ENCODE measurements around the gene GALNT2. TPM values are rescaled to one million over a fixed set of nuclear protein-coding genes. Genes with fewer than 3 reads are reported as not detected.

Gene GALNT2
- total and polyA plus RNA-seq, 2 of the 13 experiments (the other 11 are each of a cell fraction or from before 2014, with no cell fraction given) = 39.3 to 39.6 TPM

- TF ChIP-seq, protein P1, sequence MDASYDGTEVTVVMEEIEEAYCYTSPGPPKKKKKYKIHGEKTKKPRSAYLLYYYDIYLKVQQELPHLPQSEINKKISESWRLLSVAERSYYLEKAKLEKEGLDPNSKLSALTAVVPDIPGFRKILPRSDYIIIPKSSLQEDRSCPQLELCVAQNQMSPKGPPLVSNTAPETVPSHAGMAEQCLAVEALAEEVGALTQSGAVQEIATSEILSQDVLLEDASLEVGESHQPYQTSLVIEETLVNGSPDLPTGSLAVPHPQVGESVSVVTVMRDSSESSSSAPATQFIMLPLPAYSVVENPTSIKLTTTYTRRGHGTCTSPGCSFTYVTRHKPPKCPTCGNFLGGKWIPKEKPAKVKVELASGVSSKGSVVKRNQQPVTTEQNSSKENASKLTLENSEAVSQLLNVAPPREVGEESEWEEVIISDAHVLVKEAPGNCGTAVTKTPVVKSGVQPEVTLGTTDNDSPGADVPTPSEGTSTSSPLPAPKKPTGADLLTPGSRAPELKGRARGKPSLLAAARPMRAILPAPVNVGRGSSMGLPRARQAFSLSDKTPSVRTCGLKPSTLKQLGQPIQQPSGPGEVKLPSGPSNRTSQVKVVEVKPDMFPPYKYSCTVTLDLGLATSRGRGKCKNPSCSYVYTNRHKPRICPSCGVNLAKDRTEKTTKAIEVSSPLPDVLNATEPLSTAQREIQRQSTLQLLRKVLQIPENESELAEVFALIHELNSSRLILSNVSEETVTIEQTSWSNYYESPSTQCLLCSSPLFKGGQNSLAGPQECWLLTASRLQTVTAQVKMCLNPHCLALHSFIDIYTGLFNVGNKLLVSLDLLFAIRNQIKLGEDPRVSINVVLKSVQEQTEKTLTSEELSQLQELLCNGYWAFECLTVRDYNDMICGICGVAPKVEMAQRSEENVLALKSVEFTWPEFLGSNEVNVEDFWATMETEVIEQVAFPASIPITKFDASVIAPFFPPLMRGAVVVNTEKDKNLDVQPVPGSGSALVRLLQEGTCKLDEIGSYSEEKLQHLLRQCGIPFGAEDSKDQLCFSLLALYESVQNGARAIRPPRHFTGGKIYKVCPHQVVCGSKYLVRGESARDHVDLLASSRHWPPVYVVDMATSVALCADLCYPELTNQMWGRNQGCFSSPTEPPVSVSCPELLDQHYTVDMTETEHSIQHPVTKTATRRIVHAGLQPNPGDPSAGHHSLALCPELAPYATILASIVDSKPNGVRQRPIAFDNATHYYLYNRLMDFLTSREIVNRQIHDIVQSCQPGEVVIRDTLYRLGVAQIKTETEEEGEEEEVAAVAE (CRISPR knock-in tag; IDR thresholded peaks at IDR 0.05; ENCODE audit: borderline replicate concordance) = peak; percentile 57; the same call in 1 of the 2 replicates
- TF ChIP-seq, protein P2, sequence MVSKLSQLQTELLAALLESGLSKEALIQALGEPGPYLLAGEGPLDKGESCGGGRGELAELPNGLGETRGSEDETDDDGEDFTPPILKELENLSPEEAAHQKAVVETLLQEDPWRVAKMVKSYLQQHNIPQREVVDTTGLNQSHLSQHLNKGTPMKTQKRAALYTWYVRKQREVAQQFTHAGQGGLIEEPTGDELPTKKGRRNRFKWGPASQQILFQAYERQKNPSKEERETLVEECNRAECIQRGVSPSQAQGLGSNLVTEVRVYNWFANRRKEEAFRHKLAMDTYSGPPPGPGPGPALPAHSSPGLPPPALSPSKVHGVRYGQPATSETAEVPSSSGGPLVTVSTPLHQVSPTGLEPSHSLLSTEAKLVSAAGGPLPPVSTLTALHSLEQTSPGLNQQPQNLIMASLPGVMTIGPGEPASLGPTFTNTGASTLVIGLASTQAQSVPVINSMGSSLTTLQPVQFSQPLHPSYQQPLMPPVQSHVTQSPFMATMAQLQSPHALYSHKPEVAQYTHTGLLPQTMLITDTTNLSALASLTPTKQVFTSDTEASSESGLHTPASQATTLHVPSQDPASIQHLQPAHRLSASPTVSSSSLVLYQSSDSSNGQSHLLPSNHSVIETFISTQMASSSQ (IDR thresholded peaks at IDR 0.05; ENCODE audit: low read depth) = peak; percentile 84
- TF ChIP-seq, protein P2 (CRISPR knock-in tag; IDR thresholded peaks at IDR 0.05; ENCODE audit: borderline replicate concordance) = peak; percentile 79; the same call in 1 of the 2 replicates
- TF ChIP-seq, protein P3, sequence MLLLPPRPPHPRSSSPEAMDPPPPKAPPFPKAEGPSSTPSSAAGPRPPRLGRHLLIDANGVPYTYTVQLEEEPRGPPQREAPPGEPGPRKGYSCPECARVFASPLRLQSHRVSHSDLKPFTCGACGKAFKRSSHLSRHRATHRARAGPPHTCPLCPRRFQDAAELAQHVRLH (CRISPR knock-in tag; IDR thresholded peaks at IDR 0.05; ENCODE audit: borderline replicate concordance, low read depth) = no peak
- TF ChIP-seq DMAP1 (CRISPR knock-in tag; IDR thresholded peaks at IDR 0.05) = peak; percentile 86
- TF ChIP-seq CCDC6 (CRISPR knock-in tag; IDR thresholded peaks at IDR 0.05) = peak; percentile 55; the same call in 1 of the 2 replicates
- no peak for TF ChIP-seq ZNF496 (CRISPR knock-in tag; IDR thresholded peaks at IDR 0.05; ENCODE audit: insufficient replicate concordance)
- TF ChIP-seq TERF1 (CRISPR knock-in tag; IDR thresholded peaks at IDR 0.05) = no peak
- no peak for TF ChIP-seq ZNF546 (CRISPR knock-in tag; conservative IDR thresholded peaks at IDR 0.05)
- TF ChIP-seq MIXL1 (CRISPR knock-in tag; IDR thresholded peaks at IDR 0.05) = peak; percentile 92
- peak; percentile 56; the same call in 1 of the 2 replicates for TF ChIP-seq NFYB (CRISPR knock-in tag; IDR thresholded peaks at IDR 0.05)
- no peak for TF ChIP-seq U2AF1 (optimal IDR thresholded peaks at IDR 0.05; ENCODE audit: low read depth, low read length)
- TF ChIP-seq HOXA3 (CRISPR knock-in tag; IDR thresholded peaks at IDR 0.05) = peak; percentile 72; the same call in 1 of the 2 replicates
- TF ChIP-seq ZNF543 (CRISPR knock-in tag; IDR thresholded peaks at IDR 0.05) = peak; percentile 66; the same call in 1 of the 2 replicates
- TF ChIP-seq, protein P4, sequence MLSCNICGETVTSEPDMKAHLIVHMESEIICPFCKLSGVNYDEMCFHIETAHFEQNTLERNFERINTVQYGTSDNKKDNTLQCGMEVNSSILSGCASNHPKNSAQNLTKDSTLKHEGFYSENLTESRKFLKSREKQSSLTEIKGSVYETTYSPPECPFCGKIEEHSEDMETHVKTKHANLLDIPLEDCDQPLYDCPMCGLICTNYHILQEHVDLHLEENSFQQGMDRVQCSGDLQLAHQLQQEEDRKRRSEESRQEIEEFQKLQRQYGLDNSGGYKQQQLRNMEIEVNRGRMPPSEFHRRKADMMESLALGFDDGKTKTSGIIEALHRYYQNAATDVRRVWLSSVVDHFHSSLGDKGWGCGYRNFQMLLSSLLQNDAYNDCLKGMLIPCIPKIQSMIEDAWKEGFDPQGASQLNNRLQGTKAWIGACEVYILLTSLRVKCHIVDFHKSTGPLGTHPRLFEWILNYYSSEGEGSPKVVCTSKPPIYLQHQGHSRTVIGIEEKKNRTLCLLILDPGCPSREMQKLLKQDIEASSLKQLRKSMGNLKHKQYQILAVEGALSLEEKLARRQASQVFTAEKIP (CRISPR knock-in tag; IDR thresholded peaks at IDR 0.05; ENCODE audit: borderline replicate concordance) = no peak
- no peak for TF ChIP-seq RFXAP (CRISPR knock-in tag; IDR thresholded peaks at IDR 0.05; ENCODE audit: borderline replicate concordance)
- TF ChIP-seq HNRNPUL1 (IDR thresholded peaks at IDR 0.05; ENCODE audit: low read depth, low read length) = no peak
These were observed 91.6 kb downstream of the GALNT2 start (continued) for GRCh38 chr1:230158415-230159291.

Measured in HepG2 (cell line).